H1 (cell line): ENCODE results near the gene THBD. TPM values are rescaled to one million over a fixed set of nuclear protein-coding genes. Genes with fewer than 3 reads are reported as not detected.

Source experiments
- CTCF ChIA-PET: fragments of 300-600 bp; sonication (Branson Sonifier 250); formaldehyde crosslinking; loops from one replicate; lab custom pipeline; 2021; ENCODE audit not compliant: partially characterized antibody; lab: Charles Lee
- POLR2A ChIA-PET: fragments of 300-600 bp; sonication (Branson Sonifier 250); formaldehyde crosslinking; loops from one replicate; lab custom pipeline; 2021; ENCODE audit warnings: inconsistent platforms; ENCODE audit not compliant: partially characterized antibody; lab: Charles Lee
- DNase-seq, 2 experiments: peaks; one replicate each; pipeline versions ENCODE4 v3.0.0 to v3.0.0-alpha.2; 2010 to 2022; ENCODE audit warnings: low spot score in 2 of 2, low read depth in 1 of 2, mixed read lengths in 1 of 2
- FAIRE-seq: peaks from 2 replicates; lab custom pipeline; 2011; peaks lifted over from hg19 to GRCh38; lab: Jason Lieb, UNC
- H2AFZ ChIP-seq: 2 replicates; pipeline ENCODE4 v1.8.1; 2012; ENCODE audit warnings: low read length, inconsistent platforms
- H2AK5ac ChIP-seq: 2 replicates; pipeline ENCODE4 v1.6.1; 2013; ENCODE audit warnings: low read depth, low read length
- H2BK120ac ChIP-seq: replicated peaks from 2 replicates; pipeline ENCODE3; 2013; ENCODE audit warnings: low read depth, low read length, inconsistent platforms
- H2BK12ac ChIP-seq: 2 replicates; pipeline ENCODE4 v1.6.1; 2013; ENCODE audit warnings: low read depth, low read length
- H2BK15ac ChIP-seq: 2 replicates; pipeline ENCODE4 v1.6.1; 2013; ENCODE audit warnings: low read length
- H2BK20ac ChIP-seq: 2 replicates; pipeline ENCODE4 v1.6.1; 2013; ENCODE audit warnings: low read length
- H2BK5ac ChIP-seq: 2 replicates; pipeline ENCODE4 v1.6.1; 2013; ENCODE audit warnings: low read depth, low read length
- H3K14ac ChIP-seq: 2 replicates; pipeline ENCODE4 v1.6.1; 2013; ENCODE audit warnings: inconsistent platforms; ENCODE audit not compliant: insufficient read length
- H3K18ac ChIP-seq: 2 replicates; pipeline ENCODE4 v1.6.1; 2013; ENCODE audit warnings: low read length; ENCODE audit errors: extremely low read depth
- H3K23ac ChIP-seq: 2 replicates; pipeline ENCODE4 v1.6.1; 2013; ENCODE audit warnings: inconsistent platforms; ENCODE audit not compliant: insufficient read length
- H3K23me2 ChIP-seq: 2 replicates; pipeline ENCODE4 v1.6.1; 2013; ENCODE audit warnings: low read depth, low read length
- H3K27ac ChIP-seq: 2 replicates; pipeline ENCODE4 v1.6.1; 2011; ENCODE audit warnings: low read depth, low read length, inconsistent platforms
- H3K27me3 ChIP-seq, 4 experiments: replicated peaks in 1 of 4; 1 replicate in 1 of 4; 2 replicates in 3 of 4; pipeline versions ENCODE4 v1.6.1 to v1.8.1; 2011 to 2013; ENCODE audit warnings: low read length in 3 of 4, mild to moderate bottlenecking in 3 of 4, inconsistent platforms in 2 of 4, mixed read lengths in 2 of 4, moderate library complexity in 1 of 4; ENCODE audit not compliant: control insufficient read depth in 3 of 4, insufficient read depth in 3 of 4; ENCODE audit errors: extremely low read depth in 1 of 4
- H3K36me3 ChIP-seq, 4 experiments: 2 replicates each; pipeline versions ENCODE4 v1.6.1 to v1.8.1; 2011 to 2013; ENCODE audit warnings: mild to moderate bottlenecking in 4 of 4, low read length in 3 of 4, moderate library complexity in 2 of 4, control low read depth in 1 of 4, inconsistent platforms in 1 of 4; ENCODE audit not compliant: insufficient read depth in 4 of 4, control insufficient read depth in 2 of 4
- H3K4ac ChIP-seq: replicated peaks from 2 replicates; pipeline ENCODE3; 2013; ENCODE audit warnings: low read length, low read depth, mixed read lengths, inconsistent platforms; ENCODE audit not compliant: insufficient read length
- H3K4me1 ChIP-seq, 4 experiments: replicated peaks in 1 of 4; 1 replicate in 1 of 4; 2 replicates in 3 of 4; pipeline versions ENCODE4 v1.6.1 to v1.8.1; 2011 to 2013; ENCODE audit warnings: low read length in 3 of 4, inconsistent platforms in 2 of 4, mixed read lengths in 1 of 4; ENCODE audit not compliant: insufficient read depth in 4 of 4, control insufficient read depth in 3 of 4
- H3K4me2 ChIP-seq, 2 experiments: 2 replicates each; pipeline versions ENCODE4 v1.6.1 to v1.8.1; 2011 to 2013; ENCODE audit warnings: low read depth in 2 of 2, low read length in 2 of 2, control low read depth in 1 of 2, inconsistent platforms in 1 of 2, mild to moderate bottlenecking in 1 of 2; ENCODE audit not compliant: insufficient read depth in 1 of 2
- H3K4me3 ChIP-seq, 4 experiments: fragments of 200-600, 300-600 bp in 1 of 4; sonication (generic), shearing (Covaris generic), sonication (Bioruptor Twin) in 1 of 4; 2 replicates each; pipeline versions ENCODE4 v1.5.1 to v1.8.1; 2011 to 2016; ENCODE audit warnings: low read length in 4 of 4, low read depth in 3 of 4, control low read depth in 2 of 4, inconsistent platforms in 2 of 4, mild to moderate bottlenecking in 2 of 4, mixed read lengths in 1 of 4, moderate library complexity in 1 of 4; ENCODE audit not compliant: insufficient read depth in 2 of 4; ENCODE audit errors: extremely low read depth in 1 of 4
- H3K56ac ChIP-seq: replicated peaks from 2 replicates; pipeline ENCODE3; 2013; ENCODE audit warnings: low read depth, mild to moderate bottlenecking, mixed read lengths, low read length, inconsistent platforms; ENCODE audit not compliant: insufficient read length
- H3K79me1 ChIP-seq: 2 replicates; pipeline ENCODE4 v1.6.1; 2013; ENCODE audit warnings: low read depth, low read length, control low read depth
- H3K79me2 ChIP-seq, 2 experiments: 2 replicates each; pipeline versions ENCODE4 v1.6.1 to v1.8.1; 2012 to 2013; ENCODE audit warnings: low read length in 2 of 2, mild to moderate bottlenecking in 2 of 2, inconsistent platforms in 1 of 2; ENCODE audit not compliant: insufficient read depth in 2 of 2, control insufficient read depth in 1 of 2
- H3K9ac ChIP-seq, 4 experiments: replicated peaks in 1 of 4; 1 replicate in 1 of 4; 2 replicates in 3 of 4; pipeline versions ENCODE4 v1.6.1 to v1.8.1; 2011 to 2013; ENCODE audit warnings: low read depth in 3 of 4, low read length in 3 of 4, control low read depth in 2 of 4, mild to moderate bottlenecking in 2 of 4, moderate library complexity in 2 of 4, inconsistent platforms in 1 of 4; ENCODE audit errors: extremely low read depth in 1 of 4
- H3K9me3 ChIP-seq, 2 experiments: 2 replicates each; pipeline versions ENCODE4 v1.6.1 to v1.8.1; 2012 to 2013; ENCODE audit warnings: mild to moderate bottlenecking in 2 of 2, moderate library complexity in 2 of 2, control low read depth in 1 of 2, inconsistent platforms in 1 of 2, low read depth in 1 of 2, low read length in 1 of 2, mixed read lengths in 1 of 2; ENCODE audit not compliant: insufficient read depth in 2 of 2
- H4K20me1 ChIP-seq, 2 experiments: replicated peaks in 1 of 2; 2 replicates each; pipeline versions ENCODE3 to v1.8.1; 2011 to 2013; ENCODE audit warnings: inconsistent platforms in 2 of 2, low read length in 2 of 2, mild to moderate bottlenecking in 1 of 2; ENCODE audit not compliant: insufficient read depth in 2 of 2, control insufficient read depth in 1 of 2
- H4K5ac ChIP-seq: 2 replicates; pipeline ENCODE4 v1.6.1; 2013; ENCODE audit warnings: low read length, low read depth, mixed read lengths, inconsistent platforms; ENCODE audit not compliant: insufficient read length
- H4K8ac ChIP-seq: 2 replicates; pipeline ENCODE4 v1.8.0; 2013; ENCODE audit warnings: mild to moderate bottlenecking, moderate library complexity, low read length, inconsistent platforms; ENCODE audit not compliant: insufficient read depth; ENCODE audit errors: extremely low read depth
- H4K91ac ChIP-seq: replicated peaks from 2 replicates; pipeline ENCODE3; 2013; ENCODE audit warnings: low read length, mixed read lengths, inconsistent platforms; ENCODE audit not compliant: insufficient read length
- BRCA1 ChIP-seq: IDR thresholded peaks from 2 replicates; pipeline ENCODE4 v1.6.1; 2012; ENCODE audit warnings: low read depth, low read length, improper control_type of control experiment
- CBX8 ChIP-seq: fragments of 300-800, 300-1000 bp; sonication (generic); IDR thresholded peaks from 2 replicates; pipeline ENCODE4 v1.7.1; 2016; ENCODE audit warnings: low read depth, low read length, borderline replicate concordance
- CHD1 ChIP-seq: IDR thresholded peaks from 2 replicates; pipeline ENCODE4 v1.6.1; 2012; ENCODE audit warnings: low read depth, low read length, improper control_type of control experiment
- CTBP2 ChIP-seq: IDR thresholded peaks from 2 replicates; pipeline ENCODE4 v1.7.0; 2011; ENCODE audit warnings: borderline replicate concordance, mild to moderate bottlenecking, moderate library complexity, mixed read lengths, low read length; ENCODE audit not compliant: insufficient read depth, insufficient read length
- CTCF ChIP-seq, 3 experiments: IDR thresholded peaks; 1 replicate in 2 of 3; 2 replicates in 1 of 3; pipeline versions ENCODE4 v1.5.1 to v1.6.1; 2011; ENCODE audit warnings: low read length in 3 of 3, mild to moderate bottlenecking in 3 of 3, inconsistent platforms in 2 of 3, low read depth in 1 of 3, moderate library complexity in 1 of 3; ENCODE audit not compliant: insufficient read depth in 1 of 3; ENCODE audit errors: control extremely low read depth in 1 of 3
- JUN ChIP-seq: IDR thresholded peaks from 2 replicates; pipeline ENCODE4 v1.6.1; 2011; ENCODE audit warnings: low read depth, mild to moderate bottlenecking, improper control_type of control experiment, low read length
- POLR2A ChIP-seq, 2 experiments: IDR thresholded peaks; 1 replicate in 1 of 2; 2 replicates in 1 of 2; pipeline ENCODE4 v1.6.1; 2011; ENCODE audit warnings: low read depth in 2 of 2, low read length in 2 of 2, mild to moderate bottlenecking in 2 of 2; ENCODE audit errors: control extremely low read depth in 1 of 2
- RXRA ChIP-seq: IDR thresholded peaks from 2 replicates; pipeline ENCODE4 v1.6.1; 2011; ENCODE audit warnings: low read depth, mild to moderate bottlenecking, low read length, moderate library complexity; ENCODE audit not compliant: insufficient read depth
- SAP30 ChIP-seq: fragments of 300-600 bp; sonication (generic); IDR thresholded peaks from 2 replicates; pipeline ENCODE4 v1.7.1; 2012; ENCODE audit warnings: low read length, moderate library complexity, mild to moderate bottlenecking, inconsistent platforms; ENCODE audit not compliant: insufficient read depth, insufficient replicate concordance
- SP1 ChIP-seq: IDR thresholded peaks from 2 replicates; pipeline ENCODE4 v1.6.1; 2011; ENCODE audit warnings: low read depth, low read length
- WGBS, 2 experiments: shearing (Covaris generic) in 1 of 2; methylation state at CpG; one replicate each; pipeline versions ENCODE4 v1.1.6 to v1.1.7; 2013 to 2015; ENCODE audit warnings: low lambda C conversion rate in 2 of 2, mixed read lengths in 2 of 2, inconsistent platforms in 1 of 2, low coverage in 1 of 2, missing lambda C conversion rate in 1 of 2; ENCODE audit not compliant: insufficient replicate concordance in 2 of 2, insufficient coverage in 1 of 2, insufficient read length in 1 of 2; ENCODE audit errors: extremely low coverage in 1 of 2, missing lambda C conversion rate in 1 of 2; 5-methylcytosine and 5-hydroxymethylcytosine counted together
- polyA plus RNA-seq, 7 experiments: library from polyadenylated mRNA; depleted of rRNA in 3 of 7; stranded (reverse) in 5 of 7; unstranded in 2 of 7; fragments of >200 nt in 5 of 7; fragments of 200-250 nt in 2 of 7; gene quantifications; 1 replicate in 5 of 7; 2 replicates in 1 of 7; 4 replicates in 1 of 7; pipeline versions ENCODE4 v1.2.1 to v1.2.3, GENCODE V29; 2011 to 2013; ENCODE audit warnings: missing spikeins in 2 of 7, mixed read lengths in 2 of 7
- total RNA-seq: library from RNA; stranded (reverse); fragmentation: NEBNext Ultra II Directional; extraction: Animal tissue kit (Norgen Biotek cat#: 25700); gene quantifications from 2 replicates; pipeline ENCODE4 v1.2.1, GENCODE V29; 2021
- TF ChIP-seq, protein P1 (sequence below): IDR thresholded peaks from 2 replicates; pipeline ENCODE4 v1.6.1; 2012; ENCODE audit warnings: inconsistent platforms

Gene THBD
- total and polyA plus RNA-seq, 2 of the 8 experiments (the other 6 are each of a cell fraction or from before 2014, with no cell fraction given): 0.21 to 0.43 TPM

GRCh38 chr20:23003077-23003635 is 46.3 kb downstream of the THBD start:
- POLR2A ChIA-PET: no interaction called here
- TF ChIP-seq RXRA (no peak), POLR2A (IDR thresholded peaks at IDR 0.05; ENCODE audit: control extremely low read depth in 1 of 2, low read depth in 2 of 2, low read length in 2 of 2) (no peak), SAP30 (no peak), CHD1 (no peak), CBX8 (no peak), SP1 (no peak), CTBP2 (no peak), JUN (no peak), CTCF (IDR thresholded peaks at IDR 0.05; ENCODE audit: control extremely low read depth in 1 of 3, insufficient read depth in 1 of 3, low read depth in 1 of 3, low read length in 3 of 3) (no peak), BRCA1 (no peak)
- TF ChIP-seq, protein P1, sequence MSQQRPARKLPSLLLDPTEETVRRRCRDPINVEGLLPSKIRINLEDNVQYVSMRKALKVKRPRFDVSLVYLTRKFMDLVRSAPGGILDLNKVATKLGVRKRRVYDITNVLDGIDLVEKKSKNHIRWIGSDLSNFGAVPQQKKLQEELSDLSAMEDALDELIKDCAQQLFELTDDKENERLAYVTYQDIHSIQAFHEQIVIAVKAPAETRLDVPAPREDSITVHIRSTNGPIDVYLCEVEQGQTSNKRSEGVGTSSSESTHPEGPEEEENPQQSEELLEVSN: no peak

More at GRCh38 chr20:23003077-23003635, 46.3 kb downstream of the THBD start:
- H3K18ac ChIP-seq: no peak overlapping the region
- H3K79me2 ChIP-seq: no peaks in the 10 kb centered on the region
- H3K27ac ChIP-seq: no peak overlapping the region
- no peak overlapping the region for H3K4ac ChIP-seq
- FAIRE-seq (no peak), DNase-seq (no peak)
- H3K23me2 ChIP-seq: no peaks in the 10 kb centered on the region
- no peak overlapping the region for H2BK120ac ChIP-seq
- no peak overlapping the region for H3K14ac ChIP-seq
- H2BK15ac ChIP-seq: no peak overlapping the region
- no peak overlapping the region for H3K56ac ChIP-seq
- H3K79me1 ChIP-seq: no peaks in the 10 kb centered on the region
- no peak overlapping the region for H3K23ac ChIP-seq
- CTCF ChIA-PET: no interaction called here
- H2BK5ac ChIP-seq: no peak overlapping the region
- no peak overlapping the region for H3K9ac ChIP-seq
- no peaks in the 10 kb centered on the region for H4K20me1 ChIP-seq
- no peak overlapping the region for H2BK20ac ChIP-seq
- H4K91ac ChIP-seq: no peak overlapping the region
- peaks cover 0 to 3% (median 3%) of the 10 kb centered on the region in 4 experiments; a peak in 3 of 7 replicates for H3K4me1 ChIP-seq
- no peak overlapping the region for H4K5ac ChIP-seq
- H3K4me3 ChIP-seq: no peak overlapping the region
- H3K27me3 ChIP-seq: no peaks in the 10 kb centered on the region
- no peak overlapping the region for H2BK12ac ChIP-seq
- no peak overlapping the region for H2AK5ac ChIP-seq
- no peak overlapping the region for H3K4me2 ChIP-seq
- no peaks in the 10 kb centered on the region for H3K9me3 ChIP-seq
- H4K8ac ChIP-seq: no peak overlapping the region
- no peaks in the 10 kb centered on the region for H3K36me3 ChIP-seq
- H2AFZ ChIP-seq: no peak overlapping the region
- WGBS, 2 experiments: 88% methylated on average over 1 of the region's 1 CpG; no CpG with 5 or more reads in 1 of the 2 experiments
